ENCODE results near the gene SIL1.

DNA sequence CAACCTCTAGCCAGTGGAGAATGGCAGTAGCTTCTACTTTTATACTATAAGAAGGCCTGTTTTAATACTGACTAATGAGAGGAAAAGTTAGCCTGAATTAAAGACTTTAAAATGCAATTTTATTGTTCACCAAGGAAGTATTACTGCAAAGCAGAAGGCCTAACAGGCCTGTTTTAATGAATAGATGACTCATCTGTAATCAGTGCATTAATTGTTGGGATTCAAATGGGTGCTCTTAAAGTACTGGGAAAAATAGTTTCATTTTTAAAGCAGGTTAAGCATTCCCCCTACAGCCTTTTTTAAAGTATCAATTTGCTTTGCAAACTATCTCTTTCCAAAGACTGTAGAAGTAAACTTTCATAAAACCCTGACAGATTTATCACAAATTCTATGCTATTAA, 147.7 kb downstream of the SIL1 start:
- TF ChIP-seq, protein P1, sequence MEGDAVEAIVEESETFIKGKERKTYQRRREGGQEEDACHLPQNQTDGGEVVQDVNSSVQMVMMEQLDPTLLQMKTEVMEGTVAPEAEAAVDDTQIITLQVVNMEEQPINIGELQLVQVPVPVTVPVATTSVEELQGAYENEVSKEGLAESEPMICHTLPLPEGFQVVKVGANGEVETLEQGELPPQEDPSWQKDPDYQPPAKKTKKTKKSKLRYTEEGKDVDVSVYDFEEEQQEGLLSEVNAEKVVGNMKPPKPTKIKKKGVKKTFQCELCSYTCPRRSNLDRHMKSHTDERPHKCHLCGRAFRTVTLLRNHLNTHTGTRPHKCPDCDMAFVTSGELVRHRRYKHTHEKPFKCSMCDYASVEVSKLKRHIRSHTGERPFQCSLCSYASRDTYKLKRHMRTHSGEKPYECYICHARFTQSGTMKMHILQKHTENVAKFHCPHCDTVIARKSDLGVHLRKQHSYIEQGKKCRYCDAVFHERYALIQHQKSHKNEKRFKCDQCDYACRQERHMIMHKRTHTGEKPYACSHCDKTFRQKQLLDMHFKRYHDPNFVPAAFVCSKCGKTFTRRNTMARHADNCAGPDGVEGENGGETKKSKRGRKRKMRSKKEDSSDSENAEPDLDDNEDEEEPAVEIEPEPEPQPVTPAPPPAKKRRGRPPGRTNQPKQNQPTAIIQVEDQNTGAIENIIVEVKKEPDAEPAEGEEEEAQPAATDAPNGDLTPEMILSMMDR (conservative IDR thresholded peaks at IDR 0.05 in 1 of 2, IDR thresholded peaks at IDR 0.05 in 1 of 2; ENCODE audit: low read depth in 1 of 2, low read length in 2 of 2), result no peak
- TF ChIP-seq EZH2 (IDR thresholded peaks at IDR 0.05; ENCODE audit: low read length, missing control alignments), result no peak

Data from fibroblast of lung (primary cell).